MM.1S (cell line): ENCODE measurements around the gene BCAS3.

Source experiments
- DNase-seq: peaks from one replicate; pipeline ENCODE4 v3.0.0-alpha.2; 2015
- H2AFZ ChIP-seq: fragments of 300-600 bp; sonication (generic); 2 replicates; pipeline ENCODE4 v1.6.0; 2016; ENCODE audit warnings: antibody characterized with exemption, low read length
- H3F3A ChIP-seq: fragments of 300-600 bp; sonication (generic); 2 replicates; pipeline ENCODE4 v1.6.1; 2016; ENCODE audit warnings: mild to moderate bottlenecking, antibody characterized with exemption, low read length, moderate library complexity, mixed read lengths; ENCODE audit not compliant: insufficient read depth
- H3K27ac ChIP-seq: fragments of 300-600 bp; sonication (generic); 2 replicates; pipeline ENCODE4 v1.5.1; 2016; ENCODE audit warnings: mild to moderate bottlenecking, low read length
- H3K27me3 ChIP-seq: fragments of 300-600 bp; sonication (generic); replicated peaks from 2 replicates; pipeline ENCODE4 v1.6.0; 2016; ENCODE audit warnings: low read length; ENCODE audit not compliant: insufficient read depth
- H3K36me3 ChIP-seq: fragments of 300-600 bp; sonication (generic); replicated peaks from 2 replicates; pipeline ENCODE4 v1.6.1; 2016; ENCODE audit warnings: mild to moderate bottlenecking, low read length, mixed read lengths; ENCODE audit not compliant: insufficient read depth
- H3K4me1 ChIP-seq: fragments of 300-600 bp; sonication (generic); 2 replicates; pipeline ENCODE4 v1.6.1; 2016; ENCODE audit warnings: low read length, mixed read lengths
- H3K4me2 ChIP-seq: fragments of 300-600 bp; sonication (generic); 2 replicates; pipeline ENCODE4 v1.6.0; 2016; ENCODE audit warnings: low read depth, low read length
- H3K4me3 ChIP-seq: fragments of 300-600 bp; sonication (generic); 2 replicates; pipeline ENCODE4 v1.5.1; 2016; ENCODE audit warnings: low read length, mixed read lengths
- H3K79me2 ChIP-seq: fragments of 300-600 bp; sonication (generic); 2 replicates; pipeline ENCODE4 v1.6.1; 2016; ENCODE audit warnings: mixed run types, low read length, mixed read lengths
- H3K9ac ChIP-seq: fragments of 300-600 bp; sonication (generic); 2 replicates; pipeline ENCODE4 v1.6.1; 2016; ENCODE audit warnings: low read length, mixed read lengths
- H3K9me2 ChIP-seq: fragments of 300-600 bp; sonication (generic); replicated peaks from 2 replicates; pipeline ENCODE4 v1.6.1; 2016; ENCODE audit warnings: mild to moderate bottlenecking, low read length, mixed read lengths; ENCODE audit not compliant: insufficient read depth
- H3K9me3 ChIP-seq: fragments of 300-600 bp; sonication (generic); replicated peaks from 2 replicates; pipeline ENCODE4 v1.6.1; 2016; ENCODE audit warnings: mild to moderate bottlenecking, low read length, mixed read lengths; ENCODE audit not compliant: insufficient read depth
- H4K20me1 ChIP-seq: fragments of 300-600 bp; sonication (generic); 2 replicates; pipeline ENCODE4 v1.6.1; 2016; ENCODE audit warnings: mild to moderate bottlenecking, low read length, moderate library complexity, mixed read lengths; ENCODE audit not compliant: insufficient read depth
- EZH2 ChIP-seq: fragments of 300-600 bp; sonication (generic); optimal IDR thresholded peaks from 2 replicates; pipeline ENCODE3; 2017; ENCODE audit warnings: low read depth, mild to moderate bottlenecking, antibody characterized with exemption, low read length, mixed read lengths
- EZH2phosphoT487 ChIP-seq: fragments of 300-600 bp; sonication (generic); IDR thresholded peaks from 2 replicates; pipeline ENCODE4 v1.6.1; 2018; ENCODE audit warnings: antibody characterized with exemption, low read length
- TF ChIP-seq, protein P1 (sequence below): fragments of 300-600 bp; sonication (generic); IDR thresholded peaks from 2 replicates; pipeline ENCODE4 v1.5.1; 2016; ENCODE audit warnings: antibody characterized with exemption, low read length, mixed read lengths

BCAS3 gene

GRCh38 chr17:61309362-61310256, 632.0 kb downstream of the BCAS3 start:
- Histone ChIP-seq H3K36me3 (no peaks in the 10 kb centered on the region), H3K4me2 (no peak overlapping the region), H3K27me3 (no peaks in the 10 kb centered on the region), H3F3A (no peaks in the 10 kb centered on the region), H4K20me1 (no peaks in the 10 kb centered on the region), H3K9me3 (no peaks in the 10 kb centered on the region), H2AFZ (no peak overlapping the region), H3K9ac (no peak overlapping the region), H3K27ac (no peak overlapping the region), H3K4me1 (no peaks in the 10 kb centered on the region), H3K4me3 (no peak overlapping the region), H3K9me2 (no peaks in the 10 kb centered on the region), H3K79me2 (no peaks in the 10 kb centered on the region)
- DNase-seq: no peak
- no peak for TF ChIP-seq EZH2
- TF ChIP-seq, protein P1, sequence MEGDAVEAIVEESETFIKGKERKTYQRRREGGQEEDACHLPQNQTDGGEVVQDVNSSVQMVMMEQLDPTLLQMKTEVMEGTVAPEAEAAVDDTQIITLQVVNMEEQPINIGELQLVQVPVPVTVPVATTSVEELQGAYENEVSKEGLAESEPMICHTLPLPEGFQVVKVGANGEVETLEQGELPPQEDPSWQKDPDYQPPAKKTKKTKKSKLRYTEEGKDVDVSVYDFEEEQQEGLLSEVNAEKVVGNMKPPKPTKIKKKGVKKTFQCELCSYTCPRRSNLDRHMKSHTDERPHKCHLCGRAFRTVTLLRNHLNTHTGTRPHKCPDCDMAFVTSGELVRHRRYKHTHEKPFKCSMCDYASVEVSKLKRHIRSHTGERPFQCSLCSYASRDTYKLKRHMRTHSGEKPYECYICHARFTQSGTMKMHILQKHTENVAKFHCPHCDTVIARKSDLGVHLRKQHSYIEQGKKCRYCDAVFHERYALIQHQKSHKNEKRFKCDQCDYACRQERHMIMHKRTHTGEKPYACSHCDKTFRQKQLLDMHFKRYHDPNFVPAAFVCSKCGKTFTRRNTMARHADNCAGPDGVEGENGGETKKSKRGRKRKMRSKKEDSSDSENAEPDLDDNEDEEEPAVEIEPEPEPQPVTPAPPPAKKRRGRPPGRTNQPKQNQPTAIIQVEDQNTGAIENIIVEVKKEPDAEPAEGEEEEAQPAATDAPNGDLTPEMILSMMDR: no peak
- TF ChIP-seq EZH2phosphoT487: no peak

GRCh38 chr17:61310590-61310989, 632.9 kb downstream of the BCAS3 start:
- Histone ChIP-seq H3K27me3 (no peaks in the 10 kb centered on the region), H3K4me1 (no peaks in the 10 kb centered on the region)
- no peak for TF ChIP-seq EZH2
- TF ChIP-seq EZH2phosphoT487: no peak
- TF ChIP-seq, protein P1: no peak

GRCh38 chr17:61312406-61313295, 635.0 kb downstream of the BCAS3 start:
- H3K36me3 ChIP-seq: no peaks in the 10 kb centered on the region
- TF ChIP-seq, protein P1: no peak
- TF ChIP-seq EZH2phosphoT487: no peak
- TF ChIP-seq EZH2: no peak

More at GRCh38 chr17:61310590-61310989, 632.9 kb downstream of the BCAS3 start:
- Histone ChIP-seq H3K4me2 (no peak overlapping the region), H3F3A (no peaks in the 10 kb centered on the region), H2AFZ (no peak overlapping the region), H4K20me1 (no peaks in the 10 kb centered on the region), H3K79me2 (no peaks in the 10 kb centered on the region), H3K4me3 (no peak overlapping the region), H3K9me2 (no peaks in the 10 kb centered on the region), H3K9ac (no peak overlapping the region), H3K36me3 (no peaks in the 10 kb centered on the region), H3K9me3 (no peaks in the 10 kb centered on the region), H3K27ac (no peak overlapping the region)
- DNase-seq: no peak

More at GRCh38 chr17:61312406-61313295, 635.0 kb downstream of the BCAS3 start:
- no peak for DNase-seq
- Histone ChIP-seq H3K4me1 (peaks cover 7% of the 10 kb centered on the region), H2AFZ (no peak overlapping the region), H3K9me2 (no peaks in the 10 kb centered on the region), H3F3A (0 out of 2 replicates have a peak, but pooled peaks cover 3% of the 10 kb centered on the region), H3K9ac (no peak overlapping the region), H4K20me1 (no peaks in the 10 kb centered on the region), H3K27me3 (no peaks in the 10 kb centered on the region), H3K79me2 (no peaks in the 10 kb centered on the region), H3K4me2 (no peak overlapping the region), H3K27ac (no peak overlapping the region), H3K4me3 (no peak overlapping the region), H3K9me3 (no peaks in the 10 kb centered on the region)
